AG09309 (cell line): Measurements from ENCODE around the gene MAP7D2.
A peak's percentile ranks its signal among the peaks of the same experiment; 100 is the strongest.

Source experiments
- DNase-seq: peaks from one replicate; pipeline ENCODE4 v3.0.0-alpha.2; 2010; ENCODE audit warnings: low read depth
- H3K4me3 ChIP-seq: 2 replicates; pipeline ENCODE4 v1.5.1; 2011; ENCODE audit warnings: mild to moderate bottlenecking, low read depth, low read length, moderate library complexity; ENCODE audit not compliant: control insufficient read depth
- CTCF ChIP-seq: IDR thresholded peaks from 2 replicates; pipeline ENCODE4 v1.5.1; 2011; ENCODE audit warnings: mild to moderate bottlenecking, low read depth, low read length, inconsistent platforms; ENCODE audit not compliant: insufficient read depth, control insufficient read depth; ENCODE audit errors: missing control alignments

MAP7D2 gene

GRCh38 chrX:20063153-20063552 lies 53.6 kb downstream of the MAP7D2 start:
- DNase-seq: no peak
- H3K4me3 ChIP-seq: no peak overlapping the region
- TF ChIP-seq CTCF: no peak

GRCh38 chrX:20061855-20062254 lies 54.9 kb downstream of the MAP7D2 start:
- TF ChIP-seq CTCF: no peak
- H3K4me3 ChIP-seq: no peak overlapping the region
- DNase-seq: peak; percentile 57

- no peak for TF ChIP-seq CTCF
- no peak overlapping the region for H3K4me3 ChIP-seq
These were observed 55.6 kb downstream of the MAP7D2 start for GRCh38 chrX:20060961-20061748.

GRCh38 chrX:20059467-20060128 lies 57.1 kb downstream of the MAP7D2 start:
- no peak for TF ChIP-seq CTCF

More at GRCh38 chrX:20060961-20061748, 55.6 kb downstream of the MAP7D2 start:
- no peak for DNase-seq

GRCh38 chrX:20057479-20057878 lies 59.2 kb downstream of the MAP7D2 start:
- TF ChIP-seq CTCF: no peak
- DNase-seq: no peak
- H3K4me3 ChIP-seq: no peak overlapping the region

More at GRCh38 chrX:20059467-20060128, 57.1 kb downstream of the MAP7D2 start:
- H3K4me3 ChIP-seq: no peak overlapping the region
- DNase-seq: no peak

- DNase-seq: no peak
- TF ChIP-seq CTCF: no peak
These were observed 60.0 kb downstream of the MAP7D2 start for GRCh38 chrX:20056704-20057103.

More at GRCh38 chrX:20056704-20057103, 60.0 kb downstream of the MAP7D2 start:
- no peak overlapping the region for H3K4me3 ChIP-seq
